Loucy (cell line): Measurements from ENCODE around the gene SLC39A11.

Experiments used
- H2AFZ ChIP-seq: fragments of 200-600 bp; sonication (generic); 2 replicates; pipeline ENCODE4 v1.6.0; 2016; ENCODE audit warnings: antibody characterized with exemption, mild to moderate bottlenecking, low read length, moderate library complexity
- H3F3A ChIP-seq: fragments of 200-600 bp; 2 replicates; pipeline ENCODE4 v1.6.0; 2016; ENCODE audit warnings: antibody characterized with exemption, low read depth, mild to moderate bottlenecking
- H3K27me3 ChIP-seq: fragments of 200-600 bp; sonication (generic); 2 replicates; pipeline ENCODE4 v1.6.1; 2014; ENCODE audit warnings: low read length, mild to moderate bottlenecking; ENCODE audit not compliant: insufficient read depth, poor library complexity, severe bottlenecking
- H3K36me3 ChIP-seq: fragments of 200-600 bp; sonication (generic); 2 replicates; pipeline ENCODE4 v1.6.1; 2016; ENCODE audit warnings: low read length; ENCODE audit not compliant: insufficient read depth
- H3K4me1 ChIP-seq: fragments of 200-600 bp; sonication (generic); 2 replicates; pipeline ENCODE4 v1.5.1; 2014; ENCODE audit warnings: low read length, mild to moderate bottlenecking; ENCODE audit not compliant: insufficient read depth, poor library complexity, severe bottlenecking
- H3K4me2 ChIP-seq: fragments of 200-600 bp; sonication (generic); 2 replicates; pipeline ENCODE4 v1.6.0; 2014; ENCODE audit warnings: antibody characterized with exemption, low read length, low read depth, mild to moderate bottlenecking; ENCODE audit not compliant: poor library complexity, severe bottlenecking
- H3K4me3 ChIP-seq: fragments of 200-600 bp; sonication (generic); 2 replicates; pipeline ENCODE4 v1.5.1; 2014; ENCODE audit warnings: low read length, mild to moderate bottlenecking, mixed read lengths; ENCODE audit not compliant: poor library complexity, severe bottlenecking
- H3K79me2 ChIP-seq: fragments of 200-600 bp; sonication (generic); 2 replicates; pipeline ENCODE4 v1.6.1; 2014; ENCODE audit warnings: low read length; ENCODE audit not compliant: insufficient read depth
- H3K9ac ChIP-seq: fragments of 200-600 bp; sonication (generic); 2 replicates; pipeline ENCODE4 v1.6.0; 2014; ENCODE audit warnings: mild to moderate bottlenecking, low read depth, low read length, moderate library complexity; ENCODE audit not compliant: poor library complexity, severe bottlenecking
- H3K9me2 ChIP-seq: fragments of 200-600 bp; sonication (generic); replicated peaks from 2 replicates; pipeline ENCODE4 v1.6.1; 2016; ENCODE audit warnings: low read depth, low read length, mixed read lengths
- H3K9me3 ChIP-seq: fragments of 200-600 bp; sonication (generic); 2 replicates; pipeline ENCODE4 v1.6.1; 2014; ENCODE audit warnings: mild to moderate bottlenecking, antibody characterized with exemption, low read length, low read depth; ENCODE audit not compliant: insufficient read depth
- H4K20me1 ChIP-seq: fragments of 200-600 bp; sonication (generic); 2 replicates; pipeline ENCODE4 v1.6.0; 2014; ENCODE audit warnings: antibody characterized with exemption, low read length, mild to moderate bottlenecking; ENCODE audit not compliant: insufficient read depth, poor library complexity, severe bottlenecking
- EZH2phosphoT487 ChIP-seq: fragments of 200-600 bp; IDR thresholded peaks from 2 replicates; pipeline ENCODE4 v1.6.1; 2018; ENCODE audit warnings: antibody characterized with exemption, mild to moderate bottlenecking, moderate library complexity, borderline replicate concordance
- TF ChIP-seq, protein P1 (sequence below): fragments of 200-600 bp; sonication (generic); conservative IDR thresholded peaks from 2 replicates; pipeline ENCODE4 v1.5.1; 2014; ENCODE audit warnings: mild to moderate bottlenecking, antibody characterized with exemption, low read length

SLC39A11 gene

GRCh38 chr17:72913142-72913682 lies 179.3 kb downstream of the SLC39A11 start:
- Histone ChIP-seq H3K4me3 (no peak overlapping the region), H3F3A (no peaks in the 10 kb centered on the region), H3K9ac (no peak overlapping the region), H3K36me3 (no peaks in the 10 kb centered on the region; the same call in 1 of the 2 replicates), H3K9me3 (no peaks in the 10 kb centered on the region), H3K27me3 (no peaks in the 10 kb centered on the region), H2AFZ (no peak overlapping the region), H3K4me1 (no peaks in the 10 kb centered on the region), H4K20me1 (no peaks in the 10 kb centered on the region), H3K4me2 (no peak overlapping the region), H3K79me2 (no peaks in the 10 kb centered on the region), H3K9me2 (no peaks in the 10 kb centered on the region)
- no peak for TF ChIP-seq EZH2phosphoT487
- TF ChIP-seq, protein P1, sequence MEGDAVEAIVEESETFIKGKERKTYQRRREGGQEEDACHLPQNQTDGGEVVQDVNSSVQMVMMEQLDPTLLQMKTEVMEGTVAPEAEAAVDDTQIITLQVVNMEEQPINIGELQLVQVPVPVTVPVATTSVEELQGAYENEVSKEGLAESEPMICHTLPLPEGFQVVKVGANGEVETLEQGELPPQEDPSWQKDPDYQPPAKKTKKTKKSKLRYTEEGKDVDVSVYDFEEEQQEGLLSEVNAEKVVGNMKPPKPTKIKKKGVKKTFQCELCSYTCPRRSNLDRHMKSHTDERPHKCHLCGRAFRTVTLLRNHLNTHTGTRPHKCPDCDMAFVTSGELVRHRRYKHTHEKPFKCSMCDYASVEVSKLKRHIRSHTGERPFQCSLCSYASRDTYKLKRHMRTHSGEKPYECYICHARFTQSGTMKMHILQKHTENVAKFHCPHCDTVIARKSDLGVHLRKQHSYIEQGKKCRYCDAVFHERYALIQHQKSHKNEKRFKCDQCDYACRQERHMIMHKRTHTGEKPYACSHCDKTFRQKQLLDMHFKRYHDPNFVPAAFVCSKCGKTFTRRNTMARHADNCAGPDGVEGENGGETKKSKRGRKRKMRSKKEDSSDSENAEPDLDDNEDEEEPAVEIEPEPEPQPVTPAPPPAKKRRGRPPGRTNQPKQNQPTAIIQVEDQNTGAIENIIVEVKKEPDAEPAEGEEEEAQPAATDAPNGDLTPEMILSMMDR, result no peak

GRCh38 chr17:72906306-72906705 lies 186.2 kb downstream of the SLC39A11 start:
- no peaks in the 10 kb centered on the region for H3F3A ChIP-seq
- no peak overlapping the region for H2AFZ ChIP-seq
- no peaks in the 10 kb centered on the region for H4K20me1 ChIP-seq
- no peak for TF ChIP-seq EZH2phosphoT487
- TF ChIP-seq, protein P1, result no peak
- no peaks in the 10 kb centered on the region for H3K27me3 ChIP-seq
- no peak overlapping the region for H3K4me2 ChIP-seq
- H3K36me3 ChIP-seq, result no peaks in the 10 kb centered on the region
- no peak overlapping the region for H3K9ac ChIP-seq
- H3K4me1 ChIP-seq, result peaks cover 5% of the 10 kb centered on the region
- H3K9me3 ChIP-seq, result no peaks in the 10 kb centered on the region
- H3K4me3 ChIP-seq, result no peak overlapping the region
- H3K79me2 ChIP-seq, result no peaks in the 10 kb centered on the region
- H3K9me2 ChIP-seq, result no peaks in the 10 kb centered on the region

DNA sequence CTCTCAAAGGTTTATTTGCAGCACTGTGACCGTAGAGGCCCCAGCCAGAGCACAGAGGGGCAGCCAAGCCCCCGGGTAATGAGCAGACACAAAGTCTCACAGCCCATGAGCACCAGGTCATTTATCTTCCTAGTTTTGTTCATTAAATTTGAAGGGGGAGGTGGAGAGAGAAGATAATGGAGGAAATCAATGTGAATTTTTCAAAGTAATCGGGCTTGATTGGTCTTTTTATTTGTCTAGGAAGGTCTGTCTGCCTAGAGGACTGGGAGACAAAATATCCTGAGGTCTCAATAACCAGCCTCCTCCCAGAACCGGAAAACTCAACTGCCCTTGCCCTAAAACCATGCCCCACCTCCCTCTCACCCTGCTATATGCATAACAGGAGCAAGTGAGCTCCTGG lies 189.0 kb downstream of the SLC39A11 start:
- Histone ChIP-seq H3K79me2 (no peaks in the 10 kb centered on the region), H3K4me3 (no peak overlapping the region), H3K9me2 (no peaks in the 10 kb centered on the region), H3K36me3 (no peaks in the 10 kb centered on the region), H3K4me1 (peaks cover 7% of the 10 kb centered on the region), H3K4me2 (no peak overlapping the region), H2AFZ (no peak overlapping the region), H4K20me1 (no peaks in the 10 kb centered on the region), H3K9ac (no peak overlapping the region), H3K27me3 (no peaks in the 10 kb centered on the region), H3K9me3 (no peaks in the 10 kb centered on the region), H3F3A (no peaks in the 10 kb centered on the region)
- TF ChIP-seq, protein P1, result no peak
- no peak for TF ChIP-seq EZH2phosphoT487
